HG02610 (cell line): ENCODE data around the gene IFITM1.
"Not testable (repeated sequence)": the region's sequence is repeated elsewhere in the genome, so short reads cannot be mapped to it uniquely, and the experiment has no call there.

ENCODE experiments used
- ATAC-seq: cut with Tn5 transposase; IDR thresholded peaks from one replicate; pipeline ENCODE4 v1.9.1; 2021; ENCODE audit warnings: mild to moderate bottlenecking, moderate library complexity; ENCODE audit not compliant: unreplicated experiment

IFITM1 gene

GRCh38 chr11:325796-326591 lies 12.2 kb downstream of the IFITM1 start:
- no peak for ATAC-seq

- ATAC-seq, result no peak
These were observed 12.7 kb downstream of the IFITM1 start for GRCh38 chr11:326592-326841.

- ATAC-seq, result peak; percentile 65
These were observed 13.2 kb downstream of the IFITM1 start for GRCh38 chr11:326842-327580.

DNA sequence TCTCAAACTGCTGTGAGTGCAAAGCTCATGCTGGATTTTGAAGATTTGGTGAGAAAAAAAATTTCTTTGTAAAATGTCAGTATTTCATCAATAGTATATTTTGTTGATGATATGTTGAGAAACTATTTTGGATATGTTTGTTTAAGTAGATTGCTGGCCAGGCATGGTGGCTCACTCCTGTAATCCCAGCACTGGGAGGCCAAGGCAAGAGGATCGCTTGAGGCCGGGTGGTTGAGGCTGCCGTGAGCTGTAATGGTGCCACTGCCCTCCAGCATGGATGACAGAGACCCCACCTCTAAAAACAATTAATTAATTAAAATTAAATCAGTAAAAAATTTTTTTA lies 13.7 kb downstream of the IFITM1 start:
- ATAC-seq, result no peak

DNA sequence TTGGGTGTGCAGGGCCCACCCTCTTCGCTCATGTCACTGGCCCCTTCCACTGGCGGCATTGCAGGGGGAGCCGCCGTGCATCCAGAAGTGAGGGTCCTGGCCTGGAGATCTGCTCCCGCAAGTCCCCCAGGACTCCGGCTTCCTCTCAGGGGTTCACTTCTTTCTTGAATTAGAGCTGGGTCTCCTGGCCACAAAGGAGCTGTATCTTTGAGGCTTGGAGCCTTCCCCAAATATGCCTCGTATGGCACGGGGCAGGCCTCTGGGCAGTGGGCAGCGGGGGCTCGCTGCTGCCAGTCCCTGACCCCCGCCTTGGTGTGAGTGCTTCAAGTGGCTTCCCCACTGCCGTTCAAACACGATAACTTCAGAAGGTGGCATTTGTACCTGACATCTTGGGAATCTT lies 14.2 kb downstream of the IFITM1 start:
- ATAC-seq, result no peak

DNA sequence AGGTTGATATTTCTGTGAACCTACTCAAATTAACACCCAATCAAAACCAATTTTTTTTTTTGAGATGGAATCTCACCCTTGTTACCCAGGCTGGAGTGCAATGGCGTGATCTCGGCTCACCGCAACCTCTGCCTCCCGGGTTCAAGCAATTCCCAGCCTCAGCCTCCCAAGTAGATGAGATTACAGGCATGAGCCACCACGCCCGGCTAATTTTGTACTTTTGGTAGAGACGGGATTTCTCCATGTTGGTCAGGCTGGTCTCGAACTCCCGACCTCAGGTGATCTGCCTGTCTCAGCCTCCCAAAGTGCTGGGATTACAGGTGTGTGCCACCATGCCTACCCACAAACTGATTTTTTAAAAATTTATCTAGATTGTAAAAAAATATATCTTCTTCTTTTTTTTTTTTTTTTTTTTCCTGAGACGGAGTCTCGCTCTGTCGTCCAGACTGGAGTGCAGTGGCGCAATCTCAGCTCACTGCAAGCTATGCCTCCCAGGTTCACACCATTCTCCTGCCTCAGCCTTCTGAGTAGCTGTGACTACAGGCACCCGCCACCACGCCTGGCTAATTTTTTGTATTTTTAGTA lies 14.8 kb downstream of the IFITM1 start:
- ATAC-seq, result not testable (repeated sequence)

DNA sequence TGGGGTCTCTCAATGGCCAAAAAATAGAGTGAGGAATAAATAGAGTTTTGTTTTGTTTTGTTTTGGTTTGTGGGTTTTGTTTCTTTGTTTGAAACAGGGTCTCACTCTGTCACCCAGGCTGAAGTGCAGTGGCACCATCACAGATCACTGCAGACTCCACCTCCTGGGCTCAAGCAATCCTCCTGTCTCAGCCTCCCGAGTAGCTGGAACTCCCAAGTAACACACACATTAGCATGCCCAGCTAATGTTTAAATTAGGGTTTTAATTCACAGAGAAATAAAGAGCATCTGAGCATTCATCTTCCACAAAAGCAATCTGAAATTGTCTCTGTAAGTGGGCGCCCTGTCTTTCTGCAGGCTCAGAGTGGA lies 16.0 kb downstream of the IFITM1 start:
- ATAC-seq, result no peak

GRCh38 chr11:330307-330693 lies 16.5 kb downstream of the IFITM1 start:
- no peak for ATAC-seq

DNA sequence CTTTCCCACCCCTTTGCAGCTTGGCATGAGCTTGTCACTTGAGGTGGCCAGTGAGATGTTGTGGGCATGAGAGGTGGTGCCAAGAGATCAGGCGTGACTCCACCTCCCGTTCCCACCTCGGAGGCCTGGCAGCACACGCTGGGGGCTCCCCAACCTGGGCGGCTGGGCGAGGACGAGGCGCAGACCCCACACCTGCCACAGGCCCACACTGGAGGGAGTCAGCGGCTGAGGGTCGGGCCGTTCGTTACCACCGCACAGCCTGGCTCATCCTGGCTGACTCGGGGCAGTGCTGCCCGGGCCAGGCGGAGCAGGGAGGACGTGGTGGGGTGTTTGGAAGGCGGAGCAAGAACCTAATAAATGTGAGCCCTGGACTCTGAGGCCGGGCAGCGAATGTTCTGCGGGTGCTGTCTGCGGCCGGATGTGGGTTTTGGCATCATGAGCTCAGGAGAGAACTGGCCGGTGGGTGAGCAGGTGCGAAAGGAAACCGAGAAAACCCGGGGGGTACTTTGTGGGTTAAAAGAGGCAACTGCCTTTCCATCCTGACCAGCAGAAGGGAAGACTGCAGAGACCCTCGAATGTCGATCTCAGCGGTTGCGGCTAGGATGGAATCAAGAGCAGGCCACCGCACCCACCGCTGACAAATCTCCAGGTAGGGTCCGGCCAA lies 17.0 kb downstream of the IFITM1 start:
- no peak for ATAC-seq

DNA sequence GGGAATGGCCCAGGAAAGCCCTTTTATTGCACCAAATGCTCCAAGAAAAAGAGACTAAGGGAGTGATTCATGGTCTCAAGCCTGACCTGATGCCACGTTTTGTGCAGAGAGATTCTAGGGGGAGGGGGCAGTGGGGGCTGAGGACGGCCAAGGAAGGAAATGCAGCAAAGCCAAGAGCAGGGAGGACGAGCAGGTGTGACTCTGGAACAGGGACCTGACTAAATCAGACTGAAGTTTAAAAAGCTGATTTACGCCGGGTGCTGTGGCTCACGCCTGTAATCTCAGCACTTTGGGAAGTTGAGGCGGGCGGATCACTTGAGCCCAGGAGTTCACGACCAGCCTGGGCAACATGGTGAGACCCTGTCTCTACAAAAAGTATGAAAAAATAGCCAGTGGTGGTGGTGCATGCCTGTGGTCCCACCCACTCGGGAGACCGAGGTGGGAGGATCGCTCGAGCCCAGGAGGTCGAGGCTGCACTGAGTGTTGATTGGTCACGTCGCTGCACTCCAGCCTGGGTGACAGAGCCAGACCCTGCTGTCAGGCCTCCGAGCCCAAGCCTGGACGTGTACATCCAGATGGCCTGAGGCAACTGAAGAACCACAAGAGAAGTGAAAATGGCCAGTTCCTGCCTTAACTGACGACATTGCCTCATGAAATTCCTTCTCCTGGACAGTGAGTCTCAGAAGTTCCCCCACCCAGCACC lies 17.7 kb downstream of the IFITM1 start:
- ATAC-seq, result no peak

- ATAC-seq, result no peak
These were observed 19.0 kb downstream of the IFITM1 start for GRCh38 chr11:332651-333480.

GRCh38 chr11:333616-334263 lies 19.9 kb downstream of the IFITM1 start:
- ATAC-seq, result not testable (repeated sequence)

- no peak for ATAC-seq
These were observed 20.6 kb downstream of the IFITM1 start for GRCh38 chr11:334264-334994.

DNA sequence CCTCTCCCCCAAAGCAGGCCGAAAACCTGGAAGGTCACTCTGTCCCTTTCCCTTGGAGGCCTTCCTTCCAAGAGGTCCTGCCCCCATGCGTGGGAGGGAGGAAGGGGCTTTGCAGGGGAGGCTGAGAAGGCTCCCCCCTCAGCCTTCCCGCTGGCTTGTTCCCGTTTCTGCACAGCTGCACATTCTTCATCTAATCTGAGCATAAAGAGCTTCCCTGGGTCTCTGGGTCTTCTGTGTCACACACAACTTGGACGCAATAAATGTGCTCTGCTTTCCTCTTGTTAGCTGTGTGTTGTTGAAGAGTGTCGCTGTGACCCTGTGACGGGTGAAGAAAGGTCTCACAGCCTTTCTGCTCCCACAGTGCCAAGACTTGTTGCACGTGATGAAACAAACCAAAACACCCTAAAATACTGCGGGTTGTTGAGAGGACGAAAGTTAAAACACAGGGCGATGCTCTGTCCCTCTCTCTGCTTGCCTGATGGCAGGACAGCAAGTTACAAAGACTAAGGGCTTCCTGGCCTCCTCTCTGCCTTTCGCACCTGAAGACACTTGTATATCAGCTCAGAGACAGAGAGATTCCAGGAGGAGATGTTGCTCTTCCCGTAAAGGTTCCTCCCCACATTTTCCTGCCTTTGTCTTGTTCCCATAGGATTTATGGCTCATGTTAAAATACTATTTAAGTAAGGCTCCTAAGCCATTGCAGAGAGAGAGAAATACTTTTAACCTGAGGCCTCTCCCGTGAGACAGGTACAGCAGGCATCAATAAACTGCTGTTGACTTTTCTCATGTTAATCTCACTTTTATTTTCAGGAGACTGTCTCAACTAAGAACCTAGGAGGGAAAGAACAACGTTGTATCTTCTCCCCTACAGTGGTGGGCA lies 22.2 kb downstream of the IFITM1 start:
- ATAC-seq, result no peak

DNA sequence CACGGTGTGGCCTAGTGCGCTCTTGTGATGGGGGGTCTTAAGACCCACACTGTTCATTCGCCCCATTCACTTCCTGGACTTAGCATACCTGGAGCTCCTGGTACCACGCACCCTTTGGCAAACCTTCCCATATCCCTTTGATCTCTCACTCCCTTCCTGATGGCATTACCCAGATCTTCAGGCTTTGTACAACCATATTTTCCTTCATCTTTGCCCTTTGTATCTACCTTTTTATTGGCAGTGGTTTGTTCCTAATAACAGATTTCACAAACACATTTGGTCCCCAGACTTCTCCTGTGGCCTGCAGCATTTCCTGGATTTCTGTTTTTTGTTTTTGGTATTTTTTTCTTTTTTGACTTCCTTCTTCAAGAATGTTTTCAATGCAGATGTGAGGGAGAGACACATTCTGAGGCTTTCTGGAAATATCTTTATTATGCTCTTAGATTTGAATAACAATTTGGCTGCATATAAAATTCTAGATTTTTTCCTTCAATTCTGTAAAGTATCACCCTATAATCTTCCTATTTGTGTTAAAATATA lies 22.9 kb downstream of the IFITM1 start:
- ATAC-seq, result no peak

- ATAC-seq, result no peak
These were observed 23.9 kb downstream of the IFITM1 start for GRCh38 chr11:337711-338110.

- ATAC-seq, result no peak
These were observed 26.1 kb downstream of the IFITM1 start for GRCh38 chr11:339963-340362.
